ENCODE measurements around the gene EXOC8. TPM values are rescaled to one million over a fixed set of nuclear protein-coding genes. Genes with fewer than 3 reads are reported as not detected.

Gene EXOC8
- total RNA-seq, 1 donor from 2014 or later = 9.9 TPM

- TF ChIP-seq, protein P1, sequence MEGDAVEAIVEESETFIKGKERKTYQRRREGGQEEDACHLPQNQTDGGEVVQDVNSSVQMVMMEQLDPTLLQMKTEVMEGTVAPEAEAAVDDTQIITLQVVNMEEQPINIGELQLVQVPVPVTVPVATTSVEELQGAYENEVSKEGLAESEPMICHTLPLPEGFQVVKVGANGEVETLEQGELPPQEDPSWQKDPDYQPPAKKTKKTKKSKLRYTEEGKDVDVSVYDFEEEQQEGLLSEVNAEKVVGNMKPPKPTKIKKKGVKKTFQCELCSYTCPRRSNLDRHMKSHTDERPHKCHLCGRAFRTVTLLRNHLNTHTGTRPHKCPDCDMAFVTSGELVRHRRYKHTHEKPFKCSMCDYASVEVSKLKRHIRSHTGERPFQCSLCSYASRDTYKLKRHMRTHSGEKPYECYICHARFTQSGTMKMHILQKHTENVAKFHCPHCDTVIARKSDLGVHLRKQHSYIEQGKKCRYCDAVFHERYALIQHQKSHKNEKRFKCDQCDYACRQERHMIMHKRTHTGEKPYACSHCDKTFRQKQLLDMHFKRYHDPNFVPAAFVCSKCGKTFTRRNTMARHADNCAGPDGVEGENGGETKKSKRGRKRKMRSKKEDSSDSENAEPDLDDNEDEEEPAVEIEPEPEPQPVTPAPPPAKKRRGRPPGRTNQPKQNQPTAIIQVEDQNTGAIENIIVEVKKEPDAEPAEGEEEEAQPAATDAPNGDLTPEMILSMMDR (IDR thresholded peaks at IDR 0.05; ENCODE audit: unreplicated experiment) = no peak
- no peak for DNase-seq (ENCODE audit: low spot score in 2 of 2, unreplicated experiment in 2 of 2)
- Mint-ChIP-seq H3K36me3 (peaks cover 18% of the 10 kb centered on the region), H3K9me3 (no peaks in the 10 kb centered on the region), H3K27ac (no peak overlapping the region), H3K4me1 (peaks cover 10% of the 10 kb centered on the region), H3K4me3 (no peak overlapping the region), H3K27me3 (ENCODE audit: low read depth) (no peaks in the 10 kb centered on the region)
Measured at GRCh38 chr1:231359113-231359512, 21.5 kb upstream of the EXOC8 start.

DNA sequence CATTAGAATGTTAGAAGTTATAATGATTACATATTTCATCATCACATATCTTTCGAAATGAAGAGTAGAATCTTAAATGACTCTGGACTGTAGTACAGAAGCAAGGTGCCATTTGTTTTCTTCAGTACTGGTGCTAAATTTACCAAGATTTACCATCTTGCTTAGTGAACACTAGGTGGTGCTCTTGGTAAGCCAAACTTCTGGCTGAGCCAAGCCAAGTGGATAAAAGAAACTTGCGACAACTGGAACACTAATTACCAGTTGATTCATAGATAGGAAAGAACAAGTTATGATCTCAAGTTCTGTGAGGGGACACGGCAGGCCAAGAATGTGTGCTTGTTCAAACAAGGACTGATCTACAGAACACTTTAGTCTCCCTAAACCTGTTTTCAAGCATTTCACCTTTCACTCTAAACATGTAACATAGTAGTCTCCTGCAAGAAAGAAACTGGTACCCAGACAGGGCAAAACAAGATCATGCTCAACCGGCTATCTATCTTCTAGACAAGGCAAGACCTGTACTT lies 20.2 kb upstream of the EXOC8 start:
- H3K4me3 Mint-ChIP-seq = no peak overlapping the region
- DNase-seq (ENCODE audit: low spot score in 2 of 2, unreplicated experiment in 2 of 2) = no peak
- TF ChIP-seq, protein P1 (IDR thresholded peaks at IDR 0.05; ENCODE audit: unreplicated experiment) = peak; percentile 71
- H3K27me3 Mint-ChIP-seq (ENCODE audit: low read depth) = no peaks in the 10 kb centered on the region
- no peaks in the 10 kb centered on the region for H3K9me3 Mint-ChIP-seq
- peak overlapping the region; percentile 82 for H3K27ac Mint-ChIP-seq
- peaks cover 6% of the 10 kb centered on the region for H3K4me1 Mint-ChIP-seq
- H3K36me3 Mint-ChIP-seq = peaks cover 21% of the 10 kb centered on the region

DNA sequence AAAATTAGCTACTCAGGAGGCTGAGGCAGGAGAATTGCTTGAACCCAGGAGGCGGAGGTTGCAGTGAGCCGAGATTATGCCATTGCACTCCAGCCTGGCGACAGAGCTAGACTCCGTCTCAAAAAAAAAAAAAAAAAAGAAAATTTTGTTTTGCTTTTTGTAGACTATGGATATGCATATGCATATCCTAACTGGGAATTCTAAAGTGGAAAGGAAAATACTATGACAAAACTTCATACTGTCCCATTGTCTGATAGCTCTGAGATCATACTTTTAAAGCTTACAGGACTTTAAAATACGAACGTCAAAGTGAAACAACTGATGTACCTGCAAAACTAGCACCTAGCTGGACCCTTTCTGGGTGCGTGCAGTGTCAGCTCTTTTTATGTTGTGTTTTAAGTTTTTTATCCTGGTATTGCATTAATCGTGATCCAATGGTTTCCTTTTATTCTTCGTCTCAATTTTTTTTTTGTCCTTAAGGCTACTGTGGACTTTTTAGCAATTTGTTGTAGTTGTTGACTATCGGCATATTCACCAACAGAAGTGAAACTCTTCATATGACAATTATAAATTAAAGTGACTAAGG lies 19.6 kb upstream of the EXOC8 start:
- no peak for DNase-seq (ENCODE audit: low spot score in 2 of 2, unreplicated experiment in 2 of 2)
- TF ChIP-seq, protein P1 (IDR thresholded peaks at IDR 0.05; ENCODE audit: unreplicated experiment) = no peak
- Mint-ChIP-seq H3K27ac (no peak overlapping the region), H3K27me3 (ENCODE audit: low read depth) (no peaks in the 10 kb centered on the region), H3K4me1 (peaks cover 6% of the 10 kb centered on the region), H3K36me3 (peaks cover 21% of the 10 kb centered on the region), H3K9me3 (no peaks in the 10 kb centered on the region), H3K4me3 (no peak overlapping the region)

- Mint-ChIP-seq H3K27me3 (ENCODE audit: low read depth) (no peaks in the 10 kb centered on the region), H3K4me3 (no peak overlapping the region), H3K27ac (no peak overlapping the region), H3K4me1 (peaks cover 6% of the 10 kb centered on the region), H3K9me3 (no peaks in the 10 kb centered on the region), H3K36me3 (peaks cover 14% of the 10 kb centered on the region)
- TF ChIP-seq, protein P1 (IDR thresholded peaks at IDR 0.05; ENCODE audit: unreplicated experiment) = no peak
- no peak for DNase-seq (ENCODE audit: low spot score in 2 of 2, unreplicated experiment in 2 of 2)
Measured at GRCh38 chr1:231355171-231355570, 17.5 kb upstream of the EXOC8 start.

GRCh38 chr1:231354330-231355020 lies 16.8 kb upstream of the EXOC8 start:
- H3K4me3 Mint-ChIP-seq = no peak overlapping the region
- TF ChIP-seq, protein P1 (IDR thresholded peaks at IDR 0.05; ENCODE audit: unreplicated experiment) = no peak
- H3K9me3 Mint-ChIP-seq = no peaks in the 10 kb centered on the region
- no peaks in the 10 kb centered on the region for H3K27me3 Mint-ChIP-seq (ENCODE audit: low read depth)
- H3K4me1 Mint-ChIP-seq = peaks cover 6% of the 10 kb centered on the region
- H3K36me3 Mint-ChIP-seq = peaks cover 14% of the 10 kb centered on the region
- H3K27ac Mint-ChIP-seq = no peak overlapping the region
- DNase-seq (ENCODE audit: low spot score in 2 of 2, unreplicated experiment in 2 of 2) = no peak
